A204.1 (cell line): ENCODE measurements around the gene PTPN11.
"Not testable (repeated sequence)": the region's sequence is repeated elsewhere in the genome, so short reads cannot be mapped to it uniquely, and the experiment has no call there.

Experiments
- FAIRE-seq: peaks from 2 replicates; lab custom pipeline; 2012; peaks lifted over from hg19 to GRCh38; lab: Jason Lieb, UNC

PTPN11 gene

DNA sequence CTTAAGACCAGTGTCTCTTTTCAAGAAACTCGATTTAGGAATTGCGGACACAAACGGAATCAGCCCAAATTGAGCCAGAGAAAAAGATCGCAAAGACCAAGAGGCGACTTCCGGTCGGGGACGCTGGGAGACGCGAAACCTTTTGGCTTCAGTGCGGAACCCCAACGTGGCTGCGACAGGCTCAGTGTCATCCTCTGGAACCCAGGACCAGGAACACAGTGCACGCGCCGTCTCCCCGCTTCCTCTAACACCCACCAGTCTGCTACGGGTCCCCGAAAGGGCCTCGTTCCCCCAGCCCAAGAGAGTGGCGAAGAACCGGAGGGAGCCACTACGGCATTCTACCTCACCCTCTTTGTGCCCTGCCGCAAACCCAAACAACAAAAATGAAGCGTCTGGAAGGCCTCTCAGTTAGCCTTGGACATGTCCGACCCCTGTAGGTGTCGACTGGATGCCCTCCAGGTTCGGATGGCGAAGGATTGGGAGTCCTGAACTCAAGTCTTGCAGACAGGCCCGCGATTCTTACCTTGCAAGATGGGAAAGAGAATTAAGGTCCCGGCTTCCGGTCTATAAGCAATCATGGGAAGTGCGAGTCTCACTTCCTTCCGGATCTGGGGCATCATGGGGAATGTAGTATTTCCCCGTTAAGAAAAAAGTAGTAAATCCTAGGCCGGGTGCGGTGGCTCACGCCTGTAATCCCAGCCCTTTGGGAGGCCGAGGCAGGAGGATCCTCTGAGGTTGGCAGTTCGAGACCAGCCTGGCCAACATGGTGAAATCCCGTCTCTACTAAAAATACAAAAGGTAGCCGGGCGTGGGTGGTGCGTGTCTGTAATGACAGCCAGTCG, 9.5 kb upstream of the PTPN11 start, which contains the start of gene RPL6:
Gene RPL6, minus strand, starts transcription at position 542 of the 842 bp plus-strand sequence. CDS start 949 bp downstream, outside the sequence.
- FAIRE-seq, result peak; percentile 35

DNA sequence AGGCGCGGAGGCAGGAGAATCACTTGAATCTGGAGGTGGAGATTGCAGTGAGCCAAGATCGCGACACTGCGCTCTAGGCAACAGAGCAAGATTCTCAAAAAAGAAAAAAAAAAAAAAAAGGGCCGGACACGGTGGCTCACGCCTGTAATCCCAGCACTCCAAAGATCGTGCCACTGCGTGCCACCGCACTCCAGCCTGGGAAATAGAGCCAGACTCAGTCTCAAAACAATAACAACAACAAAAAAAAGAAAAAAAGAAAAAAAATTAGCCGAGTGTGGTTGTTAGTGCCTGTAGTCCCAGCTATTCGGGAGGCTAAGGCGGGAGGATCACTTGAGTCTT, 8.9 kb upstream of the PTPN11 start:
- FAIRE-seq, result no peak

DNA sequence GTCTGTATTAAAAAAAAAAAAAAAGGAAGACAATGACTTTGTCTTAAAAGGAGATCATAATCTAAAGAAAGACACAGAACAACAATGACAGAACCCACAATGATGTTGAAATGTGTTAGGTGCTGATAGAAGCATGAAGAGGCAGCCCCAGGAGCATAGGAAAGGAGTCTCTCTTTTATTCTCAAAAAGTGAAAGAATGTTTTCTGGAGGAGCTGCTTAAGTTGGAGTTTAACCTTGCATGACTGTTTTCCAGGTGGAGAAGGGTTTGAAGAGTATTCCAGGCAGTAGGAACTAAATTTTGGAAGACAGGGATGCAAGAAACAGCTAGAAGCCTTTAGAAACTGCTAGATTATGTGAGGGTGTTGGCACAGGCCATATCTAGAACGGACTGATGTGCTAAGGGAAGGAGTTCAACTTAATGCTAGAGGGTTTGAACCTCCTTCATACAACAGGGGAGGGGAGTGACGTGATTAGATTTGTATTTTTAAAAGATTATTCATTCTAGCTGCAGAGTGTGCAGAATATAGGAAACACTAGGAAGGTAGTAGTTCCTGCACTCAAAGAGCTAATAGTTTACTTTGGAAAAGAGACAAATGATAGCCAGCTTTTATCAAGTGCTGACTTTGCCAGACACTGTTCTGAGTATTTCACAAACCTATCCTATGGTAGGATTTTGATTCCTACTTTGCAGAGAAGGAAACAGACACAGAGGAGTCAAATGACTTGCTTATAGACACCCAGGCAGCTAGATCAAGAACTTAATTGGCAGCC, 4.7 kb upstream of the PTPN11 start:
- no peak for FAIRE-seq

- not testable (repeated sequence) for FAIRE-seq
These were observed 3.3 kb upstream of the PTPN11 start for GRCh38 chr12:112415457-112415856.

GRCh38 chr12:112418273-112418607, 507 bp upstream of the PTPN11 start:
- no peak for FAIRE-seq

DNA sequence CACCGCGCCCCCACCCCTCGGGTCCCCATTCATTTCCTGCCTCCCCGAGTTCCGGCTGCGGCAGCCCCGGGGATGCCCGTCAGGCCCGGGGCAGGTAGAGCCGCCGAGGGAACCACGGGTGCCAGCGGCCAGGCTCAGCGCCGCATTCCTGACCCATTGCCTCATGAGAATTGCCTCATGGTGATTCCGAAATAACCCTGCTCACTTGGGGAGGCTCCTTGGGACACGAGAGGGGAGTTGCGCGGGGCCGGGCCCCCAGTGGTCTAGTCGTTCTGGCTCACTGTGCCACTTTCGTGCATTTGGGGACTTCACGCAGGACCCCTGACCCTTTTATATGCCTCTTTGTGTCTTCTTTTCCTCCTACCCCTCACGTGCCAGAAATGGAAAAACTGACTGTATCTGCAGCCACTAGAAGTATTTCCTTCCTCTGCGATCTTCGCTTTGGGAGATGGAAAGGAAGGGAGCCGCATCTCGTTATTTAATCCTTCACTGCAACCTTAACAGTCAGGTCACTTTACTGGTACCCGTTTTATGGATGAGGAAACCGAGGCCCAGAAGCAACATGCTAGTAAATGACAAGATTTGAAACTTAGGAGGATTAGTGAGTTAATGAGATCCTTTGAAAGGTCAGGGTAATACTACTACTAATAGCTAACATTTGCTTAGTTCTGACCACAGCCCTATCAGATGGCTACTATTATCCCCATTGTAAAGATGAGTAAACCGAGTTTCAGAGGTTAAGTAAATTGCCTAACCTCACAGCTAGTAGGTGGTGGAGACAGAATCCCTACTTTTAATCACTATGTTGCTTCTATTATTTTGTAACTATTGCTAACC, 768 bp downstream of the PTPN11 start:
- FAIRE-seq, result no peak

GRCh38 chr12:112420740-112421139, 2.0 kb downstream of the PTPN11 start:
- FAIRE-seq, result no peak

DNA sequence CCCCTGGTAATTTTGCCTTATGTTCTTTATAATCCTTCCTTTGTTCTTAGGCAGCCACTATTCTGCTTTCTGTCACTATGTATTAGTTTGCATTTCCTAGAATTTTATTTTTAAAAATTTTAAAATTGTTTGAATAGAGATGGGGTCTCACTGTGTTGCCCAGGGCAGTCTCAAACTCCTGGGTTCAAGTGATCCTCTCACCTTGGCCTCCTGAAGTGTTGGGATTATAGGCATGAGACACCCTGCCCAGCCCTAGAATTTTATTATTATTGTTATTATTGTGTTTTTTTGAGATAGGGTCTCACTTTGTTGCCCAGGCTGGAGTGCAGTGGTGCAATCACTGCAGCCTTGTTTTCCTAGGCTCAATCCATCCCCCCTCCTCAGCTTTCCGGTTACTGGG, 2.6 kb downstream of the PTPN11 start:
- FAIRE-seq, result no peak

DNA sequence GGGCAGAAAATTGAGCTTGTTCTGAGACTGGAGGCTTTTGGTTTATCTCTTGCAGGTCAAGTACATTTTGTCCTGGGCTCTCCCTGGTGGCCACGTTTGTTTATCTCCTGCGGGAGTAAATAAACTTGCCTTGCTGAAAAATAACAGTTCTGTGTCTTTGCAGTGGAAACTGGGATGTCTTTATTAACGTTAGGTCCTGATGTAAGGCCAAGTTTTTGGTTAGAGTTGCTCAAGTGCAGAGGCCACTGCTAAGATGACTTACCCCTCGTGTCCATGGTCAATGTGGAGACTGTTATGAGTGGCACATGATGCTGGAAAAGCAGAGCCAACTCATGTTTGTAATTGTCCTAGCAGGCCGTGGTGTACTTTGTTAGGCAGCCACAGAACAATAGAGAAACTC, 3.8 kb downstream of the PTPN11 start:
- no peak for FAIRE-seq

DNA sequence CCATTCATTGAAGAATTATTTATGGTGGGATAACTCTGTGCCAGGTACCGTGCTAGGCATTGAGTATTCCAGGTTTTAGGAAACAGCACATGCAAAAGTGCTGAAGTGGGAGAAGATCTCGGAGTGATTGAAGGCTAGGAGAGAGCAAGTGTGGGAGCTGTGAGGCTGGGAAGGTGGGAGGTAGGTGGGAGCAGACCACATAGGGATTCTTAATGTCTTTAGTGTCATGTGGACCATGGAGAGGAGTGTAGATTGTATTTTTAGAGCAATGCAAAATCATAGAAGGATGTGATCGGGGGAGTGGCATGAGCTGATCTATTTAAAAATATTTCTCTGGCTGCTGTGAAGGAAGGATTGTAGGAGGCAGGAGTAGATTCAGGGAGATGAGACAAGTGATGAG, 5.4 kb downstream of the PTPN11 start:
- no peak for FAIRE-seq

GRCh38 chr12:112425582-112426382, 7.0 kb downstream of the PTPN11 start:
- FAIRE-seq, result no peak

GRCh38 chr12:112427760-112428159, 9.0 kb downstream of the PTPN11 start:
- no peak for FAIRE-seq

- no peak for FAIRE-seq
These were observed 12.2 kb downstream of the PTPN11 start for GRCh38 chr12:112430929-112431328.

DNA sequence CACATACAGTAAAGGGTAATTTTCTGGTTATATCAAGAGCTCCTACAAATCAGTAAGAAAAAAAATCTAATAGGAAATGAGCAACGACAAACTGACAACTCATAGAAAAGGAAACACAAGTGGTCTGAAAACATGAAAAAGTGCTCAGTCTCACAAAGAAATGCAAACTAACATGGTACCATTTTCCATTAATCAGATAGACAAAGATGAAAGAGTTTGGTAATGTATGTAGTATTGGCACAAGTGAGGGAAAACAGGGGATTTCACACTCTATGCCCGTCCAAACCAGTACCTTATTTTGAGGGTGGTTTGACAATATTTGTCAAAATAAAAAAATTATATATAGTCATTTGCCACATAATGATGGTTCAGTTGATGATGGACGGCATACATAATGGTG, 13.2 kb downstream of the PTPN11 start:
- FAIRE-seq, result no peak

GRCh38 chr12:112433551-112433950, 14.8 kb downstream of the PTPN11 start:
- no peak for FAIRE-seq

DNA sequence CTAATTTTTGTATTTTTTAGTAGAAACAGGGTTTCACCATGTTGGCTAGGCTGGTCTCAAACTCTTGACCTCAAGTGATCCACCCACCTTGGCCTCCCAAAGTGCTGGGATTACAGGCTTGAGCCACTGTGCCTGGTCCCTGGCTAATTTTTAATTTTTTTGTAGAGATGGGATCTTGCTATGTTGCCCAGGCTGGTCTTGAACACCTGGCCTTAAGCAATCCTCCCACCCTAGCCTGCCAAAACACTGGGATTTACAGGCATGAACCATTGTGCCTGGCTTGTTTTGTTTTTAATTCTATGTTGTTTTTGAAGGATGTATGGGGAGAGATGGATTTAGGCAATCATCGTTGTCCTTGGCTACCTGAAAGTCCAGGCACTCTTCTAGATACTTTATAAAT, 19.9 kb downstream of the PTPN11 start:
- FAIRE-seq, result not testable (repeated sequence)

DNA sequence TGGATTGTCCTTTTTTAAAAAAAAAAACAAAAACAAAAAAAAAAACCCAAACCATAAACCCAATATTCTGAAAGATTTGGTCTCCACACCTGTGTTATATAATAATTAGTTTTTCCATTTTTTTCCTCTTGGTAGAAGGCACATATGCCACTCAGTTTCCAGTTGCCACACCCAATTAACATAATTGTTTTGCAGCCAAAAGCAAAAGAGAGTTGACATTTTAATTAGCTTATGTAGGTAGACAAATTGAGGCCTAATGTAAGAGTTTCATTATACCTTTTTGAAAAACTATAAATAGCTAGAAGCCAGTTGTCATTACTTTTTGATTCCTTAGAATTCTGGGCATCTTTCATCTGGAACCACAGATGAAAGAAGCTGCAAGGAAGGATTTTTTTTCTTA, 21.0 kb downstream of the PTPN11 start:
- FAIRE-seq, result no peak

GRCh38 chr12:112440653-112441052, 21.9 kb downstream of the PTPN11 start:
- FAIRE-seq, result not testable (repeated sequence)

DNA sequence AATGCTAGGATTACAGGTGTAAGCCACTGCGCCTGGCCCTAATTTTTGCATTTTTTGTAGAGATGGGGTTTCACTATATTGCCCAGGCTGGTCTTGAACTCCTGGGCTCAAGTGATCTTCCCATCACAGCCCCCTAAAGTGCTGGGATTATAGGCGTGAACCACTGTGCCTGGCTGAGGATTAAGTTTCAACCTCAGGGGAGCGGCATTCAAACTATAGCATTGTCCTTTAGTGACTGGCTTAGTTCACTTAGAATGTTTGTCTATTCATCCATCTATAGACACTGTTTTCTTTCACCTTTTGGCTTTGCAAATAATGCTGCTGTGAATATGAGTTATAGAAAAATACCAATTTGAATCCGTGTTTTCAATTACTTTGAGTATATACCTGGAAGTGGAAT, 25.2 kb downstream of the PTPN11 start:
- FAIRE-seq, result no peak

DNA sequence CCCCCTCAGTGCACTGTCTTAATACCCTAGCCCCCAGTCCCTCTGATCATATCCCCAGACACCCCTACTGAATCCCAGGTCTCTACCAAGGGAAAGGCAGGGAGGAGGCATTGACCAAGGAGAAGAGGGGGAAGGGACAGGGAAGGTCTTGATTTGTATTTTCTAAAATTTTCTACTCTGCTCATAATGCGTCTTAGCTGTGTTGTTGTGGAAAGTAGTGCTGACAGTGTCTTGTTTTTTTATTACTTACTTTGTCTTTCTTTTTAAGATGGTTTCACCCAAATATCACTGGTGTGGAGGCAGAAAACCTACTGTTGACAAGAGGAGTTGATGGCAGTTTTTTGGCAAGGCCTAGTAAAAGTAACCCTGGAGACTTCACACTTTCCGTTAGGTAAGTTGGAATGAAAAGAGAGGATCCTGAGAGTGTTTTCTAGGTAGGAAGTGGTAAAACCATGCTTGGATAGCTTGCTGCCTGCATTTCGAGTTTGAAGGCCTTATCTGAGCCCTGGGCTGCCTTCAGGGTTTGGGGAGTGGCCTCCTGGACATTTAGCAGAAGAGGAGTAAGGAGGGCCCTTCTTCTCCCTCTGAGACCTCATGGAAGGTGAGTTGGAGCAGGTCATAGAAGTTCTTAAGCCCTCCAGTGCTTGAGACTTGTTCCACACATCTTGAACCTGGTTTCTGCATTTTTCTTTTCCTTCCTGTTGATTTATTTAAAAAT, 27.4 kb downstream of the PTPN11 start:
- no peak for FAIRE-seq

GRCh38 chr12:112447106-112447505, 28.4 kb downstream of the PTPN11 start:
- FAIRE-seq, result no peak
